Fibroblast of lung (primary cell): Measurements from ENCODE around the gene CHRD.

ENCODE experiments used
- CTCF ChIP-seq, 2 donors: IDR thresholded peaks in 1 of 2; conservative IDR thresholded peaks in 1 of 2; 1 replicate in 1 of 2; 2 replicates in 1 of 2; pipeline ENCODE4 v1.5.1; 2011 to 2012; ENCODE audit warnings: low read length in 2 of 2, control low read depth in 1 of 2, inconsistent platforms in 1 of 2, low read depth in 1 of 2, mild to moderate bottlenecking in 1 of 2
- EZH2 ChIP-seq: IDR thresholded peaks from 2 replicates; pipeline ENCODE4 v1.5.1; 2012; ENCODE audit warnings: low read length, control low read depth, mild to moderate bottlenecking; ENCODE audit errors: missing control alignments

- TF ChIP-seq CTCF (conservative IDR thresholded peaks at IDR 0.05 in 1 of 2, IDR thresholded peaks at IDR 0.05 in 1 of 2; ENCODE audit: low read depth in 1 of 2, low read length in 2 of 2) (no peak), EZH2 (no peak)
These were observed 40.9 kb upstream of the CHRD start for GRCh38 chr3:184339001-184339400.
